AG04450 (cell line): ENCODE results near the gene BTBD10. TPM values are rescaled to one million over a fixed set of nuclear protein-coding genes. Genes with fewer than 3 reads are reported as not detected.
"Not testable (repeated sequence)": the region's sequence is repeated elsewhere in the genome, so short reads cannot be mapped to it uniquely, and the experiment has no call there.

ENCODE experiments used
- CTCF ChIA-PET: fragments of 300-600, 350-600 bp; formaldehyde crosslinking; extraction: SDS; loops from one replicate; lab custom pipeline; 2022; ENCODE audit warnings: antibody characterized with exemption, inconsistent platforms; lab: Charles Lee
- POLR2A ChIA-PET: fragments of 350-600 bp; formaldehyde crosslinking; extraction: SDS; loops from one replicate; lab custom pipeline; 2021; ENCODE audit warnings: antibody characterized with exemption, inconsistent platforms; lab: Yijun Ruan, JAX
- DNase-seq: peaks from one replicate; pipeline ENCODE4 v3.0.0-alpha.2; 2011; ENCODE audit warnings: low read depth, low spot score
- H3K27ac ChIP-seq: one replicate; pipeline ENCODE4 v1.5.1; 2012; ENCODE audit warnings: low read depth, low read length, control low read depth
- H3K27me3 ChIP-seq: one replicate; pipeline ENCODE4 v1.6.0; 2012; ENCODE audit warnings: low read length; ENCODE audit not compliant: control insufficient read depth, insufficient read depth
- H3K4me3 ChIP-seq: 2 replicates; pipeline ENCODE4 v1.5.1; 2011; ENCODE audit warnings: mild to moderate bottlenecking, low read depth, low read length, control low read depth
- H3K9me3 ChIP-seq: 2 replicates; pipeline ENCODE4 v1.5.1; 2012; ENCODE audit warnings: low read length; ENCODE audit not compliant: control insufficient read depth, insufficient read depth
- CTCF ChIP-seq: IDR thresholded peaks from 2 replicates; pipeline ENCODE4 v1.5.1; 2011; ENCODE audit warnings: low read depth, low read length, control low read depth, inconsistent platforms
- polyA plus RNA-seq: library from polyadenylated mRNA; depleted of rRNA; stranded (reverse); fragments of >200 nt; gene quantifications from 2 replicates; pipeline ENCODE4 v1.2.3, GENCODE V29; 2011

The BTBD10 gene
- polyA plus RNA-seq, 1 experiment: 60.8 TPM

GRCh38 chr11:13423372-13423771 lies 39.6 kb downstream of the BTBD10 start:
- no peak overlapping the region for H3K27ac ChIP-seq
- H3K4me3 ChIP-seq: no peak overlapping the region
- CTCF ChIA-PET: interaction anchor here (1.4 to 2.0 kb wide), 3 partner anchors 38 to 460 kb away, joined by 3 to 7 read pairs (median 5); no protein-coding TSS in a partner anchor
- H3K27me3 ChIP-seq: no peaks in the 10 kb centered on the region
- POLR2A ChIA-PET: no interaction called here
- no peak for TF ChIP-seq CTCF
- no peak for DNase-seq
- peaks cover 3% of the 10 kb centered on the region; the same call in 1 of the 2 replicates for H3K9me3 ChIP-seq

GRCh38 chr11:13421561-13421960 lies 41.5 kb downstream of the BTBD10 start:
- DNase-seq: no peak
- POLR2A ChIA-PET: interaction anchor here (0.9 kb wide), 1 partner anchor 41 kb away, joined by 7 read pairs; the partner anchor contains the start of gene BTBD10
- Histone ChIP-seq H3K9me3 (no peaks in the 10 kb centered on the region), H3K27me3 (no peaks in the 10 kb centered on the region), H3K27ac (no peak overlapping the region), H3K4me3 (no peak overlapping the region)
- CTCF ChIA-PET: interaction anchor here (3.0 kb wide), 1 partner anchor 36 kb away, joined by 11 read pairs; no protein-coding TSS in a partner anchor
- no peak for TF ChIP-seq CTCF

GRCh38 chr11:13415201-13415600 lies 47.8 kb downstream of the BTBD10 start:
- no peak for DNase-seq
- ChIA-PET POLR2A (no interaction called here), CTCF (no interaction called here)
- no peak for TF ChIP-seq CTCF
- Histone ChIP-seq H3K4me3 (no peak overlapping the region), H3K27me3 (no peaks in the 10 kb centered on the region), H3K27ac (no peak overlapping the region), H3K9me3 (no peaks in the 10 kb centered on the region)

DNA sequence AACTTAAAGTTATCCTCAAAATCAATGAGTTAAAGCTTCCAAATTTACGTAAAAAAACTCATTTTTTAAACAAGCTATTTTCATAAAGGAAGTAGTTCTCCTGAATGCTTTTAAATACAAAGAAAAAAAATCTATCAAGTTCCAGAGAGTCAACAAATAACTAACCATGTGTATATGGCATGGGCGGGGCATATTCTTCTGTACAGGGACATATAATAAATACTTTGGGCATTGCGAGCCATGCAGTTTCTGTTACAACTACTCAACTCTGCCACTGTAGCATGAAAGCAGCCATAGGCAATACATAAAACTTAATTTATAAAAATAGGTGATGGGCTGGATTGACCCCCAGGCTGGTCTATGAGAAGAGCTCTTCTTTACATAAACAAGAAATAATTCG lies 57.8 kb downstream of the BTBD10 start:
- Histone ChIP-seq H3K4me3 (no peak overlapping the region), H3K27ac (no peak overlapping the region), H3K9me3 (peaks cover 3% of the 10 kb centered on the region; the same call in 1 of the 2 replicates), H3K27me3 (no peaks in the 10 kb centered on the region)
- no peak for TF ChIP-seq CTCF
- ChIA-PET POLR2A (no interaction called here), CTCF (interaction anchor here (1.0 kb wide), 1 partner anchor 19 kb away, joined by 3 read pairs; no protein-coding TSS in a partner anchor)
- no peak for DNase-seq

GRCh38 chr11:13398335-13398734 lies 64.7 kb downstream of the BTBD10 start:
- DNase-seq, POLR2A ChIA-PET, H3K27ac ChIP-seq, H3K4me3 ChIP-seq, H3K9me3 ChIP-seq, H3K27me3 ChIP-seq, CTCF ChIA-PET: not testable (repeated sequence)
